Measurements from ENCODE around the gene MYRIP. TPM values are rescaled to one million over a fixed set of nuclear protein-coding genes. Genes with fewer than 3 reads are reported as not detected.
A peak's percentile ranks its signal among the peaks of the same experiment; 100 is the strongest.
"Not testable (repeated sequence)": the region's sequence is repeated elsewhere in the genome, so short reads cannot be mapped to it uniquely, and the experiment has no call there.

The MYRIP gene
- total RNA-seq, 1 donor = not detected

DNA sequence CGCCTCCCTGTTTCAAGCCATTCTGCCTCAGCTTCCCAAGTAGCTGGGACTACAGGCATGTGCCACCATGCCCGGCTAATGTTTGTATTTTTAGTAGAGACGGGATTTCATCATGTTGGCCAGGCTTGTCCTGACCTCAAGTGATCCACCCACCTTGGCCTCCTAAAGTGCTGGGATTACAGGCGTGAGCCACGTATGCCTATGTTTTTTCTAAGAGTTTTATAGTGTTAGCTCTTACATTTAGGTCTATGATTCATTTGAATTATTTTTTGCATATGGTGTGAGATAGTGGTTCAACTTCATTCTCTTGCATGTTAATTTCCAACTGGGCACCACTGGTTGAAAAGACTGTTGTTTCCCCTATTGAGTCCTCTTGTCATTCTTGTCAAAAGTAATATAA, 473.6 kb downstream of the MYRIP start:
- H3K9me3 ChIP-seq (ENCODE audit: low read depth, low read length); H3K4me3 ChIP-seq (ENCODE audit: low read length); H3K27me3 ChIP-seq (ENCODE audit: insufficient read depth, low read length); H3K4me1 ChIP-seq (ENCODE audit: insufficient read depth, low read length): not testable (repeated sequence)

DNA sequence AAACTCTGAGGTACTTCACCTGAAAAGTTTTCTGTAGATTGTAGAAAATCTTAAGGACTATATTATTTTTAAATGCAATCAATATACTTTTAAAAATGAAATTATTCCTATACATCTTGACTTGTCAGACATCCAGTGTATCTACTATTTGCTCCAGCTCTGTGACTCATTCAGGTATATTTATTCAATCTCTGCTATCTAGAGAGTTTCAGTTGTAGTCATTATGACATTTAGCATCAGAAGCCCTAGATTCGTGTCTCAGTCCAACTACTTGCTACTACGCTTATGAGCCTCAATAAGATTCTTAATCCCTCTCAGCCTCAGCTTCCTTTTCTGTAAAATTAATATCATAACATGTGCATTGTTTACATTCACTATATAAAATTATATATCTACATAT, 477.8 kb downstream of the MYRIP start:
- no peaks in the 10 kb centered on the region for H3K27me3 ChIP-seq (ENCODE audit: insufficient read depth, low read length)
- no peaks in the 10 kb centered on the region for H3K4me1 ChIP-seq (ENCODE audit: insufficient read depth, low read length)
- no peak overlapping the region for H3K4me3 ChIP-seq (ENCODE audit: low read length)
- H3K9me3 ChIP-seq (ENCODE audit: low read depth, low read length) = no peaks in the 10 kb centered on the region

DNA sequence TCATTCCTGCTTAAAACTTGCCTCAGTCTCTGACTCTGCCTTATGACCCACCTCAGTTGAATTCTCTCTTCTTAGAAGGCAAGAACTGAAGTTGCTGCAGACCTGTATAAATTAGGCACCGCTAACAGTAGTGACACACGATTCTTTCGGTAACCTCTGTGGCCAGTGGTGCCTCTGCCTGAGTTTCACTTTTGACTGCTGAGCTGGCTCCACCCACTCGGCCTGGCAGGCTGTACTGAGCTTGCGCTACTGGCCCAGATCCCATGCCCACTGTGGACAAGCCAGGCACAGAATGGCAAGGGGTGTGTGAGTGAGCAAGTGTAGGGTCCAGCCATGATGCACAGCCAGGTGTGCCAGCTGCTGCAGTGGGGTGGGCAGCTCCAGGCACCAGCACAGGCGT, 481.0 kb downstream of the MYRIP start:
- Histone ChIP-seq H3K9me3 (ENCODE audit: low read depth, low read length) (no peaks in the 10 kb centered on the region), H3K27me3 (ENCODE audit: insufficient read depth, low read length) (no peaks in the 10 kb centered on the region), H3K4me3 (ENCODE audit: low read length) (no peak overlapping the region), H3K4me1 (ENCODE audit: insufficient read depth, low read length) (no peaks in the 10 kb centered on the region)

DNA sequence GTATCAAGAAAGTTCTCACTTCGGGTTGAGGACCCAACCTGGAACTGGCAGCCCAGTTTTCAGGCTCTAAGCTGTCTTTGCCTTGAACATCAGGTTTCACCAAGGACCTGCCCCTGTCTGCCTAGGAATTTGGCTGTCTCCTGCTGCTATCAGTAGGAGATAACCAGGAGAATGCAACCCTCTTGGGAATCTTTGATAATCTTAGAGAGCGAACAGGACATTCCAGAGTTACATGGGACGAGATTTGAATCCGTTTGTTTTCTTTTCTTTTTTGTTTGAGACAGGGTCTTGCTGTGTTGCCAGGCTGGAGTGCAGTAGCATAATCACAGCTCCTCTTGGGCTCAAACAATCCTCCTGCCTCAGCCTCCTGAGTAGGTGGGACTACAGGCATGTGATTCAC, 482.1 kb downstream of the MYRIP start:
- Histone ChIP-seq H3K27me3 (ENCODE audit: insufficient read depth, low read length) (no peaks in the 10 kb centered on the region), H3K4me1 (ENCODE audit: insufficient read depth, low read length) (no peaks in the 10 kb centered on the region), H3K4me3 (ENCODE audit: low read length) (no peak overlapping the region), H3K9me3 (ENCODE audit: low read depth, low read length) (no peaks in the 10 kb centered on the region)

DNA sequence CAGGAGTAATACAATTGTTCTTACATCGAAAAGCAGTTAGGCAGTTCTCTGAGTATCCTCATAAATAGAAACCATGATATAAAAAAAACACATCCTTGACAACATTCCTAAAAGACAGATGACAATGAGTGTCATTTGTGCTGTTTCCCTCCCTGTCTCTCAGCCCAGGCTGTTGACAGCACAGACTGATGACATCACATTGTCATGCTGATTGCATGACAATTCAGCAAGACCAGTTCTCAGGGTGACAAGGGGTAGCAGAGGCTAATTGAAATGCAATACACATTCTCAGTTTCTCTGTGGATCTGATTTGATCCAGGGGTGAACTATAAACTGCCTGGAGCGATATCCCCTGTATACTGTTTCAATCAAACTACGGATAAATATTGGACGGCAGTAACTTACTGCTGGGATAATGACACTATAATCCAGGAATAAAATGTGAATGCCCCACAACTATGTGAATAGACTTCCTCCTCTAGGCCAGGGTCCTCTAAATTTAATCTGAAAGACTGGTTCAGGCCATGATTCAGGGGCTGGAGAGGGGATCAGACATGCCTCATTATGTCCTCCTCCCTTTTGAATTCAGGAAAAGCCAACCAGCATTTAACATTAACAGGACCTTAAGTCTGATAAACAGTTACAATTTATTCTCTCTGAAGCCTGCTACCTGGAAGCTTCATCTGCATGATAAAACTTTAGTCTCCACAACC, 483.4 kb downstream of the MYRIP start:
- Histone ChIP-seq H3K9me3 (ENCODE audit: low read depth, low read length) (no peaks in the 10 kb centered on the region), H3K4me3 (ENCODE audit: low read length) (no peak overlapping the region), H3K4me1 (ENCODE audit: insufficient read depth, low read length) (no peaks in the 10 kb centered on the region), H3K27me3 (ENCODE audit: insufficient read depth, low read length) (no peaks in the 10 kb centered on the region)

DNA sequence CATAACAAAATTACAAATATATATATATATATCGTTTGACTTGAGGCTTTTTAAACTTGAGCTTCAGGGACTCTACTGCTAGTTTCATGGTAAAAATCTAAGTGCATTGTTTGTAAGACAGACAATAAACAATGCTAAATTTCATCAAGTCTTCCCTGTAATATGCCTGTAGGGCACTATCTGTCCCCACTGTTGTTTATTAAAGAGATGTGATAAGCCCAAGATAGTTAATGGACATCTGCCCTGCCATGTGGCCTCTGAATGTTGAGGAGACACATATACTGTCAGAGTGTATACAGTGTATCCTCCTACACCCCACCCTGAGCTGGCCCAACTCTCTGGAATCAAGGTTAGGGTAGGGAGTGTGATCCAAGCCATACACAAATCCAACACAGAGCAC, 485.0 kb downstream of the MYRIP start:
- H3K4me1 ChIP-seq (ENCODE audit: insufficient read depth, low read length) = peaks cover 7% of the 10 kb centered on the region
- H3K27me3 ChIP-seq (ENCODE audit: insufficient read depth, low read length) = no peaks in the 10 kb centered on the region
- no peak overlapping the region for H3K4me3 ChIP-seq (ENCODE audit: low read length)

DNA sequence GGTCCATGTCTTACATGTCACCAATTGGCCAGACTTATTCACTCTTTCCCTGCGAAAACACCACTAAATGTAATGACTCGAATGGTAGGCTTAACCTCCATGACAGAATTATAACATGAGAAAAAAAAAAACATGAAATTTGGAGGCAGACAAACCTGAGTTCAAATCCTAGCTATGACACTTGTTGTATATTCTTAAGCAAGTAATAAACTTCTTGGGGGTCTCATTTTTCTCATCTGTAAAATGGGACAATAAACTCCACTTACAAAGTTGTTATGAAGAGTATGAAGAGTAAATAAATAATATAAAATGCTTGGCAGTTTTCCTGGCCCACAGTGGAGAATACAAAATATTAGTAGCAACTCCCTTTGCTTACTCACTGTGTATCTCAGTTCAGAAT, 488.7 kb downstream of the MYRIP start:
- Histone ChIP-seq H3K9me3 (ENCODE audit: low read depth, low read length) (no peaks in the 10 kb centered on the region), H3K4me3 (ENCODE audit: low read length) (no peak overlapping the region), H3K4me1 (ENCODE audit: insufficient read depth, low read length) (peaks cover 28% of the 10 kb centered on the region), H3K27me3 (ENCODE audit: insufficient read depth, low read length) (no peaks in the 10 kb centered on the region)

More for the DNA sequence above, 485.0 kb downstream of the MYRIP start:
- H3K9me3 ChIP-seq (ENCODE audit: low read depth, low read length) = no peaks in the 10 kb centered on the region

DNA sequence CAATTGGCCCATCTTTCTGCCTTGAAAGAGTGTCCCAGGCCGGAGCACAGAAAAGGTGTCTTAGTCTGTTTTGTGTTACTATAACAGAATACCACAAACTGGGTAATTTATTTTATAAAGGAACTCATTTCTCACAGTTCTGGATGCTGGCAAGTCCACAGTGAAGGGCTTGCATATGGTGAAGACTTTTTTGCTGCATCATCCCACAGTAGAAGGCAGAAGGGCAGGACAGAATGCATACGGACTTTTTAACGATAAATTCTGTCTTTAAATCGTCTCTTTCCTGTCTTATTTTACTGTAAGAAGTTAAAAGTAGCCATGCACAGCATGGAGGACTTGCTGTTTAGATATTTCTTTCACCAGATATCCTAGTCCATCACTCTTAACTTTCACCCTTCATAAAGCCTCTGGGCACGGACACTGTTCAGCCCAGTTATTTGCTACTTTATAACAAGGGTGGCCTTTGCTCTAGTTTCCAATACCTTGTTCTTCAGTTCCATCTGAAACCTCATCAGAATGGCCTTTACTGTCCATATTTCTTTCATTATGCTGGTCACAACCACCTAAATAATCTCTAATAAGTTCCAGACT, 489.8 kb downstream of the MYRIP start:
- H3K4me3 ChIP-seq (ENCODE audit: low read length) = no peak overlapping the region
- no peaks in the 10 kb centered on the region for H3K27me3 ChIP-seq (ENCODE audit: insufficient read depth, low read length)
- H3K9me3 ChIP-seq (ENCODE audit: low read depth, low read length) = no peaks in the 10 kb centered on the region
- H3K4me1 ChIP-seq (ENCODE audit: insufficient read depth, low read length) = peaks cover 32% of the 10 kb centered on the region

DNA sequence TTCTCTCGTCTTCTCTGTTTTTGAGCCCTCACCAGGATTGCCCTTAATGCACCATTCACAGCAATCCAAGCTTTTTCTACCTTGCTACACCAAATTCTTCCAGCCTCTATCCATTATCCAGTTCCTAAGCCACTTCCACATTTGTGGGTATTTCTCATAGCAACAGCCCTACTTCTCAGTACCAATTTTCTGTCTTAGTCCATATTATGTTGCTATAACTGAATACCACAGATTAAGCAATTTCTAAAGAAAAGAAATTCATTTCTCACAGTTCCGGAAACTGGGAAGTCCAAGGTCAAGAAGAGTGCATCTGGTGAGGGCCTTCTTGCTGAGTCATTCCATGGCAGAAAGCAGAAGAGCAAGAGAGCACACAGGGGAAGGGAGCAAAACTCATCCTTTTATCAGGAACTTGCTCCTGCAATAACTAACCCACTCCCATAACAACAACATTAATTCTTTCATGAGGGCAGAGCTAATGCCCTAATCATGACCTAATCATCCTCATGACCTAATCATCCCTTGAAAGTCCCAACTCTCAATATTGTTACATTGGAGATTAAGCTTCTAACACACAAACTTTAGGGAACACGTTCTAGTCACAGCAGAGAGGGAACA, 490.4 kb downstream of the MYRIP start:
- peaks cover 32% of the 10 kb centered on the region for H3K4me1 ChIP-seq (ENCODE audit: insufficient read depth, low read length)
- H3K4me3 ChIP-seq (ENCODE audit: low read length) = no peak overlapping the region
- H3K27me3 ChIP-seq (ENCODE audit: insufficient read depth, low read length) = no peaks in the 10 kb centered on the region
- no peaks in the 10 kb centered on the region for H3K9me3 ChIP-seq (ENCODE audit: low read depth, low read length)

DNA sequence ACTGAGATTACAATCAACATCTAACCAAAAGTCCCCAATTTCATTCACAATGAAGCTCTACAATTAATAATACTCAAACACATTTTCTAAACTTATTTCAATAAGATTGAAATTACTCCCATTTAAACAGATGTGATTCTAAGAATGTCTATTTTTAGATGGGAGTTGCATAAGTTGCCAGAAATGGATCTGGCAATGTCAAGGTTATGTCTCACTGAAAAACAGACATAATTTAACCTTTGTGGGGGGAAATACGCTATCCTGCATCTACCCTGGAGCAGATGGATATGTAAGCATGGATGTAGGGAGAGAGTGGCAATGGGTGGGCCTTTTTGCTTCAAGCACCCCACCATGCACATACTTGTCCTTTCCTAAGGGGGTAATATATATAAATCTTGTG, 493.4 kb downstream of the MYRIP start:
- Histone ChIP-seq H3K27me3 (ENCODE audit: insufficient read depth, low read length) (no peaks in the 10 kb centered on the region), H3K9me3 (ENCODE audit: low read depth, low read length) (no peaks in the 10 kb centered on the region), H3K4me3 (ENCODE audit: low read length) (no peak overlapping the region), H3K4me1 (ENCODE audit: insufficient read depth, low read length) (peaks cover 32% of the 10 kb centered on the region)

DNA sequence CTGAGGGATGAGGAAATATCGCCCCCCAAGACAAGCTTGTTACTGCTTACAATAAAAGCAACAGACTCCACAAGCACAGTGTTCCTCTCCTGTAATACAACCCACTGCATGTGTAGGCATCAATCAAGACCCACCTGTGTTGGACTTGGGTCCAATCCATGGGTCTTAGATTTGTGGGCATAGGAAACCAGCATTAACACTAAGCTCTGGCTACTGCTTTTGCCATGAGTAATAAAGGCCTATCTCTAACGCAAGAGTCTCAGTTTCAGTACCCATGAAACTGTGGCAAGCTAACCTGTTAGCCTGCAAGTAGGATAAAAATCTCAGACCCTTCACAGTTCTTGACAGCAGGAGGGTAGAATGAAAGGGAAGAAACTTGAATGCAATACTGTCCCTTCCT, 494.9 kb downstream of the MYRIP start:
- H3K27me3 ChIP-seq (ENCODE audit: insufficient read depth, low read length) = no peaks in the 10 kb centered on the region
- no peaks in the 10 kb centered on the region for H3K9me3 ChIP-seq (ENCODE audit: low read depth, low read length)
- peaks cover 33% of the 10 kb centered on the region for H3K4me1 ChIP-seq (ENCODE audit: insufficient read depth, low read length)
- H3K4me3 ChIP-seq (ENCODE audit: low read length) = no peak overlapping the region

DNA sequence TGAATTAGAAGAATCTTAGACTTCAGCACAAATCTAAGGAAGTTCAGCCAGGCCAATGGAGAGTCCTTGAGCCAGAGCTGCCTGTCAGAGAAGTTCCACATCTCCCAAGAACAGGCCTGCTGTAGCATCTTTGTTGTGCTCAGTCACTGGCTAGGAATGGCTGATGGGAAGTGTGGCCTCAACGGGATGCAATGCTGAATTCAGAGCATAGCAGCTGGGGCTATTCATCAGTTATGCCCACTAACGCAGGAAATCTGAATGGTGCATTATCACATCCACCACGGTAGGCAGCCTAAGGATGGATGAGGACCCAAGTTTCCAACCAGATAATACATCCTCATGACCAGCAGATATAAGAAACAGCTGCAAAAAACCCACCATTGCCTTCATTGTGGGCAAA, 496.9 kb downstream of the MYRIP start:
- Histone ChIP-seq H3K9me3 (ENCODE audit: low read depth, low read length) (no peaks in the 10 kb centered on the region), H3K4me1 (ENCODE audit: insufficient read depth, low read length) (peaks cover 22% of the 10 kb centered on the region), H3K4me3 (ENCODE audit: low read length) (no peak overlapping the region), H3K27me3 (ENCODE audit: insufficient read depth, low read length) (no peaks in the 10 kb centered on the region)

DNA sequence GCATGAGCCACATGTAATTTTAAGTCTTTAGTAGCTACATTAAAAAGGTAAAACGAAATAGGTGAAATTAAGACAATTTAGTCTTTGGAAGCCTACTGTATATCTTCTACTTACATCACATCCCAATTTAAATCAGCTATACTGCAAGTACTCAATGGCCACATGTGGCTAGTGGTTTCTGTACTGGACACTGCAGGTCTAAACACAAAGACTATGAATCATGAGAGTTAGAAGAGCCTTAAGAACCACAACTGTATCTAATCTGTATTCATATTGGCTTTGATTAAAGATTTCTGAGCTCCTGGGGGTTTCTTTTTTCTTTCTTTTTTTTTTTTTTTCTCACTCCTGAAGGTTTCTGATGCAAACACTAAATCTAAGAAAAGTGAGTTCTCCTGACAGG, 497.8 kb downstream of the MYRIP start:
- Histone ChIP-seq H3K4me1 (ENCODE audit: insufficient read depth, low read length) (peaks cover 22% of the 10 kb centered on the region), H3K9me3 (ENCODE audit: low read depth, low read length) (no peaks in the 10 kb centered on the region), H3K27me3 (ENCODE audit: insufficient read depth, low read length) (no peaks in the 10 kb centered on the region)

DNA sequence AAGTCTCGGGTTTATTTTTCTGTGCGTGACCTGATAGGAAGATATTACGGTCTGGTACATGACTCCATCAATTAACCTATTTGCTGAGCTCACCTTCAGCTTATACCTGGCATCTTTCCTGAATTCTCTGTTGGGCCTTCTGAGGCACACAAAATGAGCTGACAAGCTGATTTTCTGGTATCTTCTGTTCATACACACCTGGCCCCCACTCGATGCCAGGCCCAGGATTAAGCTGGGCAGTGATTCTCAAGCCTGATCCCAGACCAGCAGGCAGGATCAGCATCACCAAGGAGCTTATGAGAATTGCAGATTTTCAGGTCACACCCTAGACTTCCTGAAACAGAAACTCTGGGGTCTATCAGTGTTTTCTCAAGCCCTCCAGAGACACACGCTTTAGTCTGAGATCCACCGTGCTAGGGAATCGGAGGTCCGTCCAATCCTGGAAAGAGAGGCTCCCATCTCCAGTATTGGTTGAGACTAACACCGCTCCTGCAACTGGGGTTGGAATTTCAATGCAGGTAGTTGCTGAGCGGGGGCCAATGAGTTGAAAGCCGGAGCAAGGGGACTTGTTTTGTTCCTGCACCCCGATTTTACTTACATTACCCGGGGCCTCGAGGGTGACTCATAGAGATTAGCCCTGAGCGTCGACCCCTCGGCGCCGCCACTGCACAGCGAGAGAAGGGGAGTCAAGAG, 499.5 kb downstream of the MYRIP start:
- no peaks in the 10 kb centered on the region for H3K27me3 ChIP-seq (ENCODE audit: insufficient read depth, low read length)
- no peaks in the 10 kb centered on the region for H3K9me3 ChIP-seq (ENCODE audit: low read depth, low read length)
- peak overlapping the region; percentile 92 for H3K4me3 ChIP-seq (ENCODE audit: low read length)
- peaks cover 25% of the 10 kb centered on the region for H3K4me1 ChIP-seq (ENCODE audit: insufficient read depth, low read length)

More for the DNA sequence above, 497.8 kb downstream of the MYRIP start:
- no peak overlapping the region for H3K4me3 ChIP-seq (ENCODE audit: low read length)

DNA sequence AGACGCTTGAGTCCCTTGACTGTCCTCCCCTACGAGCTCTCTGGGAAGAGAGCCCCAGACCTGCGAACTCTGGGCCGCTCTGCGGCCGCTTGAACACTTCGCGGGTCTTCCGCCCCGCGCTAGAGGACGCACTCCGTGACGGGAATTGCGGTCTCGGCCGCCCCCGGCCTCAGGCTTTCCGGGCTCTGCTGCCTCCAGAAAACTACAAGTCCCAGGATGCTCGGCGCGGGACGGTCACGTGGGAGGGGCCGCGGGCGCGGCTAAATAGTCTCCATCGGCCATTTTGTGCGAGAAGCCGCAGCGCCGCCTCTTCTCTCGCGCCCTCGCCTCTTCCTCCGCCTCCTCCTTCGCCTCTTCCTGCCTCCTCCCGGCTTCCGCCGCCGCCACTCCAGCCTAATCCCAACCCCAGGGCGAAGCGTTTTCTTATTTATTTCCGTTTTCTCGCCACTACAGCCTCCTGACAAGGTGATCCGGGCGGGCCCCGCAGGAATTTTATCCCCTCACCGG, 500.1 kb downstream of the MYRIP start, which contains the start of gene EIF1B:
Gene EIF1B (plus strand): TSS at position 290 of the 507 bp plus-strand sequence. CDS start 235 bp downstream, outside the sequence.
- Histone ChIP-seq H3K4me1 (ENCODE audit: insufficient read depth, low read length) (peaks cover 31% of the 10 kb centered on the region), H3K9me3 (ENCODE audit: low read depth, low read length) (no peaks in the 10 kb centered on the region), H3K4me3 (ENCODE audit: low read length) (peak within 1 kb of the TSS; percentile 92), H3K27me3 (ENCODE audit: insufficient read depth, low read length) (no peaks in the 10 kb centered on the region)
